CD14-positive monocyte (primary cell): ENCODE results near the gene CNOT6L. TPM values are rescaled to one million over a fixed set of nuclear protein-coding genes. Genes with fewer than 3 reads are reported as not detected.

Source experiments
- DNase-seq, 3 donors: peaks; one replicate each; pipeline ENCODE4 v3.0.0-alpha.2; 2011 to 2022
- H2AFZ ChIP-seq: 2 replicates; pipeline ENCODE4 v1.6.0; 2012; ENCODE audit warnings: mild to moderate bottlenecking, low read depth, low read length, inconsistent platforms; ENCODE audit not compliant: insufficient read depth, poor library complexity, severe bottlenecking
- H3K27ac ChIP-seq, 2 donors: 1 replicate in 1 of 2; 2 replicates in 1 of 2; pipeline ENCODE4 v1.5.1; 2012 to 2013; ENCODE audit warnings: low read length in 2 of 2, control low read depth in 1 of 2, inconsistent platforms in 1 of 2, low read depth in 1 of 2, mild to moderate bottlenecking in 1 of 2
- H3K27me3 ChIP-seq, 2 donors: one replicate each; pipeline versions ENCODE4 v1.6.0 to v1.6.1; 2011 to 2013; ENCODE audit warnings: low read length in 2 of 2; ENCODE audit not compliant: control insufficient read depth in 2 of 2, insufficient read depth in 2 of 2
- H3K36me3 ChIP-seq, 2 donors: replicated peaks in 1 of 2; 1 replicate in 1 of 2; 2 replicates in 1 of 2; pipeline versions ENCODE4 v1.5.1 to v1.6.1; 2012 to 2013; ENCODE audit warnings: low read length in 2 of 2, control low read depth in 1 of 2, inconsistent platforms in 1 of 2, mild to moderate bottlenecking in 1 of 2; ENCODE audit not compliant: insufficient read depth in 2 of 2, control insufficient read depth in 1 of 2
- H3K4me1 ChIP-seq, 2 donors: 1 replicate in 1 of 2; 2 replicates in 1 of 2; pipeline versions ENCODE4 v1.5.1 to v1.6.1; 2012 to 2013; ENCODE audit warnings: low read length in 2 of 2, control low read depth in 1 of 2, inconsistent platforms in 1 of 2, mild to moderate bottlenecking in 1 of 2, moderate library complexity in 1 of 2; ENCODE audit not compliant: insufficient read depth in 2 of 2, control insufficient read depth in 1 of 2
- H3K4me2 ChIP-seq: replicated peaks from 2 replicates; pipeline ENCODE3; 2012; ENCODE audit warnings: low read length, moderate library complexity, mild to moderate bottlenecking; ENCODE audit not compliant: poor library complexity, severe bottlenecking; ENCODE audit errors: extremely low read depth
- H3K4me3 ChIP-seq, 3 experiments: fragments of 200-600 bp in 1 of 3; sonication (generic) in 1 of 3; replicated peaks in 1 of 3; 1 replicate in 2 of 3; 2 replicates in 1 of 3; pipeline ENCODE4 v1.5.1; 2011 to 2013; ENCODE audit warnings: low read length in 3 of 3, mild to moderate bottlenecking in 3 of 3, control low read depth in 2 of 3, low read depth in 2 of 3, inconsistent platforms in 1 of 3, moderate library complexity in 1 of 3
- H3K79me2 ChIP-seq: 2 replicates; pipeline ENCODE4 v1.6.0; 2012; ENCODE audit warnings: mild to moderate bottlenecking, control low read depth, inconsistent platforms, low read length, moderate library complexity; ENCODE audit not compliant: insufficient read depth
- H3K9ac ChIP-seq: 2 replicates; pipeline ENCODE4 v1.6.0; 2017; ENCODE audit warnings: low read length, mild to moderate bottlenecking; ENCODE audit not compliant: insufficient read depth, poor library complexity, severe bottlenecking
- H3K9me3 ChIP-seq, 2 donors: replicated peaks in 1 of 2; 1 replicate in 1 of 2; 2 replicates in 1 of 2; pipeline versions ENCODE4 v1.5.1 to v1.6.1; 2012 to 2013; ENCODE audit warnings: low read length in 2 of 2, control low read depth in 1 of 2; ENCODE audit not compliant: control insufficient read depth in 1 of 2, insufficient read depth in 1 of 2
- H4K20me1 ChIP-seq: 2 replicates; pipeline ENCODE4 v1.6.0; 2012; ENCODE audit warnings: mild to moderate bottlenecking, low read length, control low read depth, moderate library complexity; ENCODE audit not compliant: insufficient read depth
- H3K27ac Mint-ChIP-seq, 7 donors: one replicate each; pipeline ENCODE4 v1.8.0; 2020; ENCODE audit warnings: mild to moderate bottlenecking in 7 of 7, mixed read lengths in 7 of 7, moderate library complexity in 6 of 7, inconsistent platforms in 2 of 7
- H3K27me3 Mint-ChIP-seq, 3 donors: one replicate each; pipeline ENCODE4 v1.8.0; 2021 to 2022; ENCODE audit warnings: low read depth in 3 of 3, mild to moderate bottlenecking in 3 of 3, mixed read lengths in 3 of 3, moderate library complexity in 3 of 3, inconsistent platforms in 1 of 3
- H3K36me3 Mint-ChIP-seq, 2 donors: one replicate each; pipeline ENCODE4 v1.8.0; 2020; ENCODE audit warnings: mixed read lengths in 2 of 2, inconsistent platforms in 1 of 2, mild to moderate bottlenecking in 1 of 2
- H3K4me1 Mint-ChIP-seq: one replicate; pipeline ENCODE4 v1.8.0; 2020; ENCODE audit warnings: mild to moderate bottlenecking, mixed read lengths
- H3K4me3 Mint-ChIP-seq, 2 donors: one replicate each; pipeline ENCODE4 v1.8.0; 2020; ENCODE audit warnings: mild to moderate bottlenecking in 2 of 2, mixed read lengths in 2 of 2, moderate library complexity in 1 of 2
- H3K9me3 Mint-ChIP-seq, 7 donors: one replicate each; pipeline ENCODE4 v1.8.0; 2020 to 2022; ENCODE audit warnings: mixed read lengths in 7 of 7, mild to moderate bottlenecking in 6 of 7, moderate library complexity in 6 of 7, inconsistent platforms in 2 of 7
- CTCF ChIP-seq: fragments of 200-600 bp; IDR thresholded peaks from one replicate; pipeline ENCODE4 v1.8.0; 2022; ENCODE audit warnings: antibody characterized with exemption, mild to moderate bottlenecking
- WGBS: methylation state at CpG from one replicate; pipeline ENCODE4 v1.1.5; 2013; ENCODE audit warnings: missing lambda C conversion rate; ENCODE audit not compliant: insufficient coverage; 5-methylcytosine and 5-hydroxymethylcytosine counted together
- intact Hi-C, 2 donors: fragments of 100-400 bp; cut with micrococcal nuclease; formaldehyde crosslinking; loops; one replicate each; pipeline versions ENCODE4 v1.15.0 to v1.15.1; 2023
- polyA plus RNA-seq, 3 donors: library from polyadenylated mRNA; depleted of rRNA in 1 of 3; unstranded in 2 of 3; stranded (reverse) in 1 of 3; fragments of 300-500 nt in 2 of 3; fragments of >200 nt in 1 of 3; fragmentation: Illumina TruSeq in 2 of 3; gene quantifications; 1 replicate in 2 of 3; 2 replicates in 1 of 3; pipeline ENCODE4 v1.2.3, GENCODE V29; 2012 to 2021

CNOT6L gene
- polyA plus RNA-seq, 3 donors: 16.1 to 26.4 (median 26.3) TPM

- DNase-seq: peak; percentile 69 to 86 (median 78)
- H3K79me2 ChIP-seq: peaks cover 44% of the 10 kb centered on the region
- H3K36me3 ChIP-seq: no peaks in the 10 kb centered on the region
- H3K9ac ChIP-seq: no peak overlapping the region
- Mint-ChIP-seq H3K27ac (peak overlapping the region; percentile 64 to 99 (median 98)), H3K9me3 (peaks cover 0 to 2% (median 0%) of the 10 kb centered on the region in 7 donors), H3K36me3 (no peaks in the 10 kb centered on the region), H3K27me3 (peaks cover 0 to 5% (median 2%) of the 10 kb centered on the region in 3 donors), H3K4me3 (peak overlapping the region; percentile 20 to 60), H3K4me1 (peaks cover 35% of the 10 kb centered on the region)
- peak overlapping the region; percentile 35 for H2AFZ ChIP-seq
- H3K27me3 ChIP-seq: no peaks in the 10 kb centered on the region
- intact Hi-C loops: no loop called here
- peaks cover 35 to 36% of the 10 kb centered on the region in 2 donors for H3K4me1 ChIP-seq
- H3K27ac ChIP-seq: peak overlapping the region; percentile 49 to 91
- H3K9me3 ChIP-seq: no peaks in the 10 kb centered on the region
- H3K4me3 ChIP-seq: peak overlapping the region in 1 of 3 experiments; percentile 95
- no peak for TF ChIP-seq CTCF
- H4K20me1 ChIP-seq: peaks cover 13% of the 10 kb centered on the region
- peak overlapping the region; percentile 83 for H3K4me2 ChIP-seq
- no CpG with 5 or more reads among the region's 1 CpG for WGBS
These were observed 2.6 kb upstream of the CNOT6L start for GRCh38 chr4:77821775-77822174.

GRCh38 chr4:77820649-77821561 lies 1.7 kb upstream of the CNOT6L start:
- Histone ChIP-seq H2AFZ (peak overlapping the region; percentile 88), H3K36me3 (no peaks in the 10 kb centered on the region), H3K4me1 (peaks cover 35 to 36% of the 10 kb centered on the region in 2 donors), H3K4me3 (peak overlapping the region; percentile 66 to 95 (median 69)), H4K20me1 (peaks cover 22% of the 10 kb centered on the region), H3K27me3 (no peaks in the 10 kb centered on the region), H3K9me3 (no peaks in the 10 kb centered on the region), H3K4me2 (peak overlapping the region; percentile 83), H3K79me2 (peaks cover 52% of the 10 kb centered on the region), H3K9ac (peak overlapping the region; percentile 93), H3K27ac (peak overlapping the region; percentile 91 to 94)
- peak overlapping the region; percentile 98 to 99 (median 99) for H3K27ac Mint-ChIP-seq
- peak; percentile 33 to 81 (median 57) for DNase-seq
- peaks cover 0 to 5% (median 2%) of the 10 kb centered on the region in 3 donors for H3K27me3 Mint-ChIP-seq
- peaks cover 37% of the 10 kb centered on the region for H3K4me1 Mint-ChIP-seq
- intact Hi-C loops: no loop called here
- H3K9me3 Mint-ChIP-seq: peaks cover 0 to 2% (median 0%) of the 10 kb centered on the region in 7 donors
- H3K36me3 Mint-ChIP-seq: peaks cover 0 to 2% of the 10 kb centered on the region in 2 donors
- no CpG with 5 or more reads among the region's 14 CpGs for WGBS
- peak overlapping the region; percentile 96 to 97 for H3K4me3 Mint-ChIP-seq
- no peak for TF ChIP-seq CTCF
